Measurements from ENCODE around the gene ATP13A5.

Gene ATP13A5

DNA sequence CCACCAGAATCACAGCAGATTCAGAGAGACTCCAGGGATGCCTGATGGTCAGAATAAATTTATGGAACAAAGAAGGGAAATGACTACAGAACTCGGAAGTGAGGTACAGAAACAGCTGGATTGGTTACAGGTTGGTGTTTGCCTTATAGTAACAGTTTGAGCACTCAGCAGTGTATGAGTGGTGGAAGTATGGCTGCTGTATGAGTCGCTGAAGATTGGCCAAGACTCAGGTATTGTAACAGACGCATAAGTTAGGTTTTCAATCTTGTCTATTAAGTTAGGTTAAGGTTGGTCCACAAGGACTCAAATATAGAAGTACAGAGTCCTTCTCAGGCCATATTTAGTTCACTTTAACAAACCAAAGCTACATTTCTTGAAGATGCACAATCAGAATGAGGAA, 33.1 kb downstream of the ATP13A5 start:
- Histone ChIP-seq H3K27ac (no peak overlapping the region), H3K27me3 (ENCODE audit: insufficient read depth, low read depth, severe bottlenecking) (no peaks in the 10 kb centered on the region), H3K9me3 (ENCODE audit: severe bottlenecking) (no peaks in the 10 kb centered on the region), H3K36me3 (no peaks in the 10 kb centered on the region), H3K4me3 (ENCODE audit: low read depth, low read length) (no peak overlapping the region)
- DNase-seq: no peak
- TF ChIP-seq, protein P1, sequence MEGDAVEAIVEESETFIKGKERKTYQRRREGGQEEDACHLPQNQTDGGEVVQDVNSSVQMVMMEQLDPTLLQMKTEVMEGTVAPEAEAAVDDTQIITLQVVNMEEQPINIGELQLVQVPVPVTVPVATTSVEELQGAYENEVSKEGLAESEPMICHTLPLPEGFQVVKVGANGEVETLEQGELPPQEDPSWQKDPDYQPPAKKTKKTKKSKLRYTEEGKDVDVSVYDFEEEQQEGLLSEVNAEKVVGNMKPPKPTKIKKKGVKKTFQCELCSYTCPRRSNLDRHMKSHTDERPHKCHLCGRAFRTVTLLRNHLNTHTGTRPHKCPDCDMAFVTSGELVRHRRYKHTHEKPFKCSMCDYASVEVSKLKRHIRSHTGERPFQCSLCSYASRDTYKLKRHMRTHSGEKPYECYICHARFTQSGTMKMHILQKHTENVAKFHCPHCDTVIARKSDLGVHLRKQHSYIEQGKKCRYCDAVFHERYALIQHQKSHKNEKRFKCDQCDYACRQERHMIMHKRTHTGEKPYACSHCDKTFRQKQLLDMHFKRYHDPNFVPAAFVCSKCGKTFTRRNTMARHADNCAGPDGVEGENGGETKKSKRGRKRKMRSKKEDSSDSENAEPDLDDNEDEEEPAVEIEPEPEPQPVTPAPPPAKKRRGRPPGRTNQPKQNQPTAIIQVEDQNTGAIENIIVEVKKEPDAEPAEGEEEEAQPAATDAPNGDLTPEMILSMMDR (IDR thresholded peaks at IDR 0.05; ENCODE audit: low read depth, low read length): no peak

DNA sequence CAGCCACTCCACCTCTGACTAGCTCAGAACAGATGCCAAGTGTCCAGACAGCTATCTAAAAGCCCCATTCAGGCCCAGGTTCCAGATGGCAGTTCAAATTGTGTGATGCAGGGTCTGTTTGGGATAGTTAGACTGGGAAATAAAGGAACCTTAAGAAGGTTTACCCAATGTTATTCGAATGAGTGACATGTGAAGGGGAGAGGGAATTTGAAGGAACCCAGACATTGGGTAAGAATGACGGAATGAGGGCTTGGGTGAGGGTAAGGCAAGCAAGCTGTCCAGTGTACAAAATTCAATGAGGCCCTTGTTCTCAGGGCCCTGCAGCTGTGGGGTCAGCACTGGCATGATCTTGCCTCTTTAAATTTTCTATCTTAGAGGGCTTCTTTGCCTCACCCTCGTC, 34.1 kb downstream of the ATP13A5 start:
- Histone ChIP-seq H3K27ac (no peak overlapping the region), H3K27me3 (ENCODE audit: insufficient read depth, low read depth, severe bottlenecking) (no peaks in the 10 kb centered on the region), H3K36me3 (no peaks in the 10 kb centered on the region), H3K9me3 (ENCODE audit: severe bottlenecking) (no peaks in the 10 kb centered on the region), H3K4me3 (ENCODE audit: low read depth, low read length) (no peak overlapping the region)
- DNase-seq: no peak
- TF ChIP-seq, protein P1 (IDR thresholded peaks at IDR 0.05; ENCODE audit: low read depth, low read length): no peak

DNA sequence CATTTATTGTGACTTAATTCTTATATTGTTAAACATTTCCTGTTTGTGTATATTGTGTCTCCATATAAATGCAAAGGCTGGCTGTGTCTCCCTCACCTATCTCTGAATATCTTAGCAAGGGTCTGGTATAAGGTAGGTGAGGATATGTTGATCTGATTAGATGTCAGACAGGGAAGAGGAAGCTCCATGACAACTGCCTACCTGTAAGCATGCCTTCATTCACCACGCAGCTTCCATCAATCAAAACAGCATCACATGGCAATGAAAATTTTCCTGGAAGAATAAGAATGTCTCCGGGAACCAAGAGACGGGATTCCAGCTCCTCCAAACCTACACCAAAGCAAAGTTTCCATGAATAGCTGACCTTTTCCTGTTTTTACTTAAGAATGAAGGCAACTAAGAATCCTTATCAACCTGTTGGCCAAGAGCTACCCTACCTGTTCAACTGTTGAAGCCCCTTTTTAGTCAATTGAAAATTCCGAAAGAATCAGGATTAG, 34.8 kb downstream of the ATP13A5 start:
- TF ChIP-seq, protein P1 (IDR thresholded peaks at IDR 0.05; ENCODE audit: low read depth, low read length): no peak
- no peaks in the 10 kb centered on the region for H3K9me3 ChIP-seq (ENCODE audit: severe bottlenecking)
- no peaks in the 10 kb centered on the region for H3K27me3 ChIP-seq (ENCODE audit: insufficient read depth, low read depth, severe bottlenecking)
- no peak overlapping the region for H3K27ac ChIP-seq
- no peak overlapping the region for H3K4me3 ChIP-seq (ENCODE audit: low read depth, low read length)
- H3K36me3 ChIP-seq: no peaks in the 10 kb centered on the region
- DNase-seq: no peak

DNA sequence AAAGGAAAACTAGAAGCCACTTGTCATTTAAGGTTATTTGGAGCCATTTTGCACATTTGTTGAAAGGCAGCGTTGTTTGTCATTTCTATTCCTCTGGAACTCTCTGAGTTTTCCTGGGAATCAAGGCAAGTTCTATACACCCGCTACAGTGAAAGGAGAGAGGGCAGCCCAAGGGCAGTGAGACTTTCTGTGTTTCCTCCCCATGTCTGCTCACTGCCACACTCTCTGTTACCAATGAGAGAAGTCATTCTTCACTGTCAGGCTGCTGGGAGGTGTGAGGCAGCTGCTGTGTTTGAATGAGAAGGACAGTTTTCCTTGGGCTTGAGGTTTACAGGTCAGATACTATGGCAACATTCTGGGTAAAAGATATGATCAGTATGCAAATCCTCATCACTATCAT, 36.0 kb downstream of the ATP13A5 start:
- no peaks in the 10 kb centered on the region for H3K27me3 ChIP-seq (ENCODE audit: insufficient read depth, low read depth, severe bottlenecking)
- no peaks in the 10 kb centered on the region for H3K9me3 ChIP-seq (ENCODE audit: severe bottlenecking)
- TF ChIP-seq, protein P1 (IDR thresholded peaks at IDR 0.05; ENCODE audit: low read depth, low read length): no peak
- H3K27ac ChIP-seq: no peak overlapping the region
- no peak overlapping the region for H3K4me3 ChIP-seq (ENCODE audit: low read depth, low read length)
- H3K36me3 ChIP-seq: no peaks in the 10 kb centered on the region
- DNase-seq: no peak

DNA sequence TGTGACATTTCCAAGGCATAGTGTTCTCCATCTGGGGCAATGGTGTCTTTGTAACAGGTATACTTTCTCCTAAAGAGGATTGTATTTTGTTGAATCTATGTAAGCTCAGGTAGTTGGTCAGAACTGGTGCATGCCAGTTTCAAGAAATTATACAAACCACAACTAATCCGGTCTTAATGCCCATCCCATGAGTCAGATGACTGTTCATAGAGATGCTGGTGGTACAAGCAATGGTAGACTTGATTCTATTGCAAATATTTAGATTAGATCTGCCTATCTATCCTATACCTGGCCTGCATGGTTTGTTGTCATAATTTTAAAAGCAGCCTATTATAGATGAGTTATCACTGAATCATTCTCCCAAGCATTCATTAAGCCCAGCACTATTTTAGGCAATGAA, 43.5 kb downstream of the ATP13A5 start:
- Histone ChIP-seq H3K36me3 (no peaks in the 10 kb centered on the region), H3K27me3 (ENCODE audit: insufficient read depth, low read depth, severe bottlenecking) (no peaks in the 10 kb centered on the region), H3K9me3 (ENCODE audit: severe bottlenecking) (no peaks in the 10 kb centered on the region), H3K27ac (no peak overlapping the region), H3K4me3 (ENCODE audit: low read depth, low read length) (no peak overlapping the region)
- TF ChIP-seq, protein P1 (IDR thresholded peaks at IDR 0.05; ENCODE audit: low read depth, low read length): no peak
- no peak for DNase-seq

DNA sequence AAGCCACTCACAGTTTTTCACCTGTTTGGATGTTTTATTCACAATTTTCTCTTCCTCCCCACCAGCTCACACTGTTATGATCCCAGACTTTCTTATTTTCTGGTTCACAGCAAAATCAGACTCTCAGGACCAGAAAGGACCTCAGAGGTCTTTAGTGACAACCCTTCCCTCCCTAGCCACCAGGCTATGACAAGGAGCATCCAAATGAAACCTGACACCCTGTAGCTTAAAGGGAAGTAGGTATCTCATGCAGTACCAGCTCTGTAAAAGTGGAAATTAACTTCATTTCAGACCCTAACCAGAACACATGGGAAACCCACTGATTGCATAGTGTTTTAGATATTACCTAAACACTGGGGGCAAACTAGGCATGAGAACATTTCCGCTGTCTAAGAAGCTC, 45.3 kb downstream of the ATP13A5 start:
- H3K4me3 ChIP-seq (ENCODE audit: low read depth, low read length): no peak overlapping the region
- H3K36me3 ChIP-seq: no peaks in the 10 kb centered on the region
- H3K27me3 ChIP-seq (ENCODE audit: insufficient read depth, low read depth, severe bottlenecking): no peaks in the 10 kb centered on the region
- DNase-seq: no peak
- no peak overlapping the region for H3K27ac ChIP-seq
- TF ChIP-seq, protein P1 (IDR thresholded peaks at IDR 0.05; ENCODE audit: low read depth, low read length): no peak
- no peaks in the 10 kb centered on the region for H3K9me3 ChIP-seq (ENCODE audit: severe bottlenecking)
